Prostate gland (tissue), 2 donors: ENCODE results near the gene ZDHHC20. TPM values are rescaled to one million over a fixed set of nuclear protein-coding genes. Genes with fewer than 3 reads are reported as not detected.

Experiments used
- DNase-seq: peaks from one replicate; pipeline ENCODE4 v3.0.0-alpha.2; 2019; ENCODE audit warnings: low spot score
- H3K27ac ChIP-seq, 2 donors: fragments of 200-600 bp; sonication (generic); 2 replicates each; pipeline ENCODE4 v1.5.1; 2017 to 2019
- H3K27me3 ChIP-seq: fragments of 200-600 bp; sonication (generic); replicated peaks from 2 replicates; pipeline ENCODE4 v1.5.1; 2019; ENCODE audit not compliant: insufficient read depth
- H3K36me3 ChIP-seq, 2 donors: fragments of 200-600 bp; sonication (generic); 1 replicate in 1 of 2; 2 replicates in 1 of 2; pipeline versions ENCODE4 v1.5.1 to v1.8.1; 2017 to 2019
- H3K4me1 ChIP-seq: fragments of 200-600 bp; sonication (generic); replicated peaks from 2 replicates; pipeline ENCODE4 v1.5.1; 2019
- H3K4me3 ChIP-seq, 2 donors: fragments of 200-600 bp; sonication (generic); 2 replicates each; pipeline ENCODE4 v1.5.1; 2017 to 2019
- H3K9me3 ChIP-seq: fragments of 200-600 bp; sonication (generic); 2 replicates; pipeline ENCODE4 v1.5.1; 2017
- POLR2A ChIP-seq: fragments of 450-650 bp; IDR thresholded peaks from one replicate; pipeline ENCODE4 v1.6.1; 2016; ENCODE audit warnings: antibody characterized with exemption, mild to moderate bottlenecking
- POLR2AphosphoS5 ChIP-seq: sonication (generic); formaldehyde crosslinking; IDR thresholded peaks from one replicate; pipeline ENCODE4 v1.6.1; 2017; ENCODE audit warnings: antibody characterized with exemption
- WGBS: methylation state at CpG from one replicate; pipeline ENCODE4 v1.1.5; 2018; 5-methylcytosine and 5-hydroxymethylcytosine counted together
- intact Hi-C: fragments of 100-400 bp; cut with DNase I; formaldehyde crosslinking; loops from one replicate; pipeline ENCODE4 v1.14.2; 2022
- total RNA-seq, 2 donors: library from RNA; depleted of rRNA; stranded (reverse); fragments of >200 nt; gene quantifications; one replicate each; pipeline ENCODE4 v1.1.0, GENCODE V29; 2016
- TF ChIP-seq, protein P1 (sequence below), 4 experiments: fragments of 200-600 bp in 2 of 4; fragments of 450-650 bp in 2 of 4; sonication (generic) in 2 of 4; IDR thresholded peaks; 1 replicate in 3 of 4; 2 replicates in 1 of 4; pipeline ENCODE4 v1.5.1; 2016 to 2019; ENCODE audit warnings: antibody characterized with exemption in 4 of 4, mild to moderate bottlenecking in 2 of 4, moderate library complexity in 2 of 4

ZDHHC20 gene
- total RNA-seq, 2 donors from 2014 or later: 50.4 to 77.1 TPM

DNA sequence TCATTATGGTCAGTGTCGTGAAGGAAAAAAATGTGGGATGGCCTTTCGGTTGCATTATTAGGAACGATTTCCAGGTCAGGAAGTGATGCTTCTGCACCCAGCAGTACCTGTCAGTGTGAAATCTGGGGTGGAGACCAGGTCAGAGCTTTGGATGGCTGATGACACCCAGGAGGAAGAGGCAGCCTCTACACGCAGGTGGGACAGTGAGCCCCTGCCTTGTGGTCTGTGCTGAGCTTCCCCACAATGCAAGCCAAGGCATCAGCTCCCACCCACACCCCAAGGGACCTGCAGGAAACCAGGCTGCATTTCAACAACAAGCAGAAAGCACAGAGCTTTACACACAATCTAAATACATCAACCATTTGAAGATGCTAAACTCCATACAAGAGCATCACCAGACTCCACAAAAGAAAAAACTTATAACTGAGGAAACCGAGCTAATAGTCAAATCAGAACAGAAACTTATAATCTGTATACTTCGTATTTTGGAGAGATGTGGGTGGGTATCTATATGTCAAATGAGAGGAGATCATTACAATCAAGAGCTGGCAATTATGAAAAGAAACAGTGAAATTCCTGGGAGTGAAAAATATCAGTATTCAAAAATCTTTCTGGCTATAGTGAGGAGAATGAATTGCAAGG lies 130.1 kb downstream of the ZDHHC20 start:
- 77% methylated on average over 6 of the region's 6 CpGs for WGBS
- intact Hi-C loops: no loop called here
- Histone ChIP-seq H3K9me3 (no peaks in the 10 kb centered on the region), H3K27ac (no peak overlapping the region), H3K36me3 (no peaks in the 10 kb centered on the region), H3K27me3 (no peaks in the 10 kb centered on the region), H3K4me3 (no peak overlapping the region), H3K4me1 (no peaks in the 10 kb centered on the region)
- no peak for DNase-seq
- no peak for TF ChIP-seq POLR2A
- TF ChIP-seq POLR2AphosphoS5: no peak
- TF ChIP-seq, protein P1, sequence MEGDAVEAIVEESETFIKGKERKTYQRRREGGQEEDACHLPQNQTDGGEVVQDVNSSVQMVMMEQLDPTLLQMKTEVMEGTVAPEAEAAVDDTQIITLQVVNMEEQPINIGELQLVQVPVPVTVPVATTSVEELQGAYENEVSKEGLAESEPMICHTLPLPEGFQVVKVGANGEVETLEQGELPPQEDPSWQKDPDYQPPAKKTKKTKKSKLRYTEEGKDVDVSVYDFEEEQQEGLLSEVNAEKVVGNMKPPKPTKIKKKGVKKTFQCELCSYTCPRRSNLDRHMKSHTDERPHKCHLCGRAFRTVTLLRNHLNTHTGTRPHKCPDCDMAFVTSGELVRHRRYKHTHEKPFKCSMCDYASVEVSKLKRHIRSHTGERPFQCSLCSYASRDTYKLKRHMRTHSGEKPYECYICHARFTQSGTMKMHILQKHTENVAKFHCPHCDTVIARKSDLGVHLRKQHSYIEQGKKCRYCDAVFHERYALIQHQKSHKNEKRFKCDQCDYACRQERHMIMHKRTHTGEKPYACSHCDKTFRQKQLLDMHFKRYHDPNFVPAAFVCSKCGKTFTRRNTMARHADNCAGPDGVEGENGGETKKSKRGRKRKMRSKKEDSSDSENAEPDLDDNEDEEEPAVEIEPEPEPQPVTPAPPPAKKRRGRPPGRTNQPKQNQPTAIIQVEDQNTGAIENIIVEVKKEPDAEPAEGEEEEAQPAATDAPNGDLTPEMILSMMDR (IDR thresholded peaks at IDR 0.05): no peak

DNA sequence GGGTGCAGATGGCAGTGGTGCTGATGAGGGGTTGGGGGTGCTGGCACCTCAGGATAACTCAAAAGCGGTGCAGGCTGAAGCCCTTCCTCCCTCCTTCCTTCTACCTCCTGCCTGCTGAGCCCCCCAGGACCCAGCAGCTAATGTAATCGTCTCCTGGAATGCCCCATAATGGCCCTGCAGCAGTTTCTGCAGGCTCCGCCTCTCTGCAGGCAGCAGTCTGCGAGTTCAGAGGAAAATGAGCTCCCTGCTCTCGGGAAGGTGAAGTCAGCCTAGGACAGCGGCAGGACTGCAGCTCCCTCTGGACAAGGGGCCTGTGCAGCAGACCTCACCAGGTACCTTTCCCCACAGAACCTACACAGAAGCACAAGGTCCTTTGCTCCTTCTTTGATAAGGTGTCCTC lies 130.9 kb downstream of the ZDHHC20 start:
- WGBS: 69% methylated on average over 6 of the region's 6 CpGs

DNA sequence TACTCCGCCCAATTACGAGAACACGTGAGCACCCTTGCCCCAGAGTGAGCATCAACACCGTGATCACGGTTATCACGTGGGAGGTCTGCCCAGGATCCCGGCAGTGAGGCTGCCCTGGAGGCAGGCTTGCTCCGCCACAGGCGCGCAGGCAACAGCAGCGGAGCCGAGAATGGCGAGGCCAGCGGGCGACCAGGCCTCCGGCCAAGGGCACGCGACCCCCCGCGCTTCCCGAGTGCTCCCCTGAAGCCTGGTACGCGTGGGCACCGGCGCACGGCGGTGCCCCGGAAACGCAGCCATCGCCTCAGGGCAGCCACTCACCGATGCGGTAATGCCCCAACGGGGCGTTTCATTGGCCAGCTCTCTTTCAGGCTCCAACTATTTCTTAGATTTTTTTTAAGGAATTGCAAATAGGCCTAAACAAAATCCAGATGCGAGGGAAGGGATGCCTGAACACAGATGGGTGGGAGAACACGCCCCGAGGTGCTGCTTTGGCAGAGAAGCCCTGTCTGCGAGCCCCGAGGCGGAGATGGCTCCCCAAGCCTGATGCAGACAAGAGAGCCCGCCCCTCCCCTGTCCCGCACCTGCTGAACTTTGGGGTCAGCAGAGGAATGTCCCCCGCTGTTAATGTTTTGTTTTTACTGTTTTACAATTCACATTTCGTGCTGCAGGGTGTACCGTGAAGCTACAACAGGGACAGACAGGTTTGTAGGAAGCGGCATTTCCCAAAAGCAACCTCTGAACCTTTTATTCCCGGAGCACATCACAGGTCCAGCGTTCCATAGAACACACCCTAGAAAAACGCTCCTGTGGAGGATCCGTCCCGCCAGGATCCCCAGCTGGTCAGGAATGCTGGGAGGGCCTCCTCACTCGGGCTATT lies 132.7 kb downstream of the ZDHHC20 start:
- intact Hi-C loops: no loop called here

More for the DNA sequence above, 130.9 kb downstream of the ZDHHC20 start:
- no peak overlapping the region for H3K27ac ChIP-seq
- intact Hi-C loops: no loop called here
- H3K36me3 ChIP-seq: no peaks in the 10 kb centered on the region
- H3K4me1 ChIP-seq: no peaks in the 10 kb centered on the region
- H3K27me3 ChIP-seq: no peaks in the 10 kb centered on the region
- DNase-seq: no peak
- no peak for TF ChIP-seq POLR2A
- TF ChIP-seq, protein P1 (IDR thresholded peaks at IDR 0.05): no peak
- TF ChIP-seq POLR2AphosphoS5: no peak
- no peaks in the 10 kb centered on the region for H3K9me3 ChIP-seq
- no peak overlapping the region for H3K4me3 ChIP-seq

DNA sequence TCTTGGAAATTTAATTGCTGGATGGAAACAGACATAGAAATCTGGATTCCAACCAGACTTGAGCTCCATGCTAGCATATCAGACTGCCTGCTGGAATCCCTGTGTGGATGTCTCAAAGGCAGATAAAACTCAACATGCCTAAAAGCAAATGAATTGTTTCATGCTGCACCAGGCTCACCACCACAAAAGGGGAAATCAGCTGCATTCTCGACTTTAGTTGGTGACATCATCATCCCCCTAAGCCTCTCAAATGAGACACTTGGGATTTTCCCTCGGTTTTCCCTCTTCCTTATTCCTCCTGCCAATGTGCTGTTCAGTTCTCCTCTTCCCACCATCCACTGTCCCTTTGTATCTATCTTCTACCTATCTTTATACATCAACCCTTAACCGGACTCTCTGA lies 134.3 kb downstream of the ZDHHC20 start:
- Histone ChIP-seq H3K4me3 (no peak overlapping the region), H3K27ac (no peak overlapping the region), H3K4me1 (no peaks in the 10 kb centered on the region), H3K27me3 (no peaks in the 10 kb centered on the region), H3K9me3 (no peaks in the 10 kb centered on the region), H3K36me3 (no peaks in the 10 kb centered on the region)
- TF ChIP-seq POLR2AphosphoS5: no peak
- TF ChIP-seq POLR2A: no peak
- TF ChIP-seq, protein P1 (IDR thresholded peaks at IDR 0.05): no peak
- DNase-seq: no peak
- intact Hi-C loops: no loop called here
- WGBS: 56% methylated on average over 3 of the region's 3 CpGs

More for the DNA sequence above, 132.7 kb downstream of the ZDHHC20 start:
- Histone ChIP-seq H3K9me3 (no peaks in the 10 kb centered on the region), H3K36me3 (no peaks in the 10 kb centered on the region), H3K27ac (no peak overlapping the region), H3K4me3 (peak overlapping the region in 1 of 2 donors; percentile 34), H3K4me1 (no peaks in the 10 kb centered on the region), H3K27me3 (no peaks in the 10 kb centered on the region)
- TF ChIP-seq POLR2AphosphoS5 (no peak), POLR2A (no peak)
- TF ChIP-seq, protein P1 (IDR thresholded peaks at IDR 0.05): no peak
- no peak for DNase-seq
- 16% methylated on average over 52 of the region's 52 CpGs for WGBS
